GM18951 (cell line): ENCODE results near the gene FGFRL1.
"Not testable (repeated sequence)": the region's sequence is repeated elsewhere in the genome, so short reads cannot be mapped to it uniquely, and the experiment has no call there.

Experiments
- POLR2A ChIP-seq: IDR thresholded peaks from 4 replicates; pipeline ENCODE4 v1.6.1; 2011; ENCODE audit warnings: mild to moderate bottlenecking; ENCODE audit not compliant: insufficient read length, insufficient read depth; ENCODE audit errors: extremely low read depth
- in situ Hi-C: fragments of 300-500 bp; cut with MboI; formaldehyde crosslinking; loops from one replicate; pipeline ENCODE4 v1.12.0; 2022; ENCODE audit warnings: low sequenced_read_pairs, mixed read lengths, inconsistent platforms; ENCODE audit not compliant: unreplicated experiment

The FGFRL1 gene

DNA sequence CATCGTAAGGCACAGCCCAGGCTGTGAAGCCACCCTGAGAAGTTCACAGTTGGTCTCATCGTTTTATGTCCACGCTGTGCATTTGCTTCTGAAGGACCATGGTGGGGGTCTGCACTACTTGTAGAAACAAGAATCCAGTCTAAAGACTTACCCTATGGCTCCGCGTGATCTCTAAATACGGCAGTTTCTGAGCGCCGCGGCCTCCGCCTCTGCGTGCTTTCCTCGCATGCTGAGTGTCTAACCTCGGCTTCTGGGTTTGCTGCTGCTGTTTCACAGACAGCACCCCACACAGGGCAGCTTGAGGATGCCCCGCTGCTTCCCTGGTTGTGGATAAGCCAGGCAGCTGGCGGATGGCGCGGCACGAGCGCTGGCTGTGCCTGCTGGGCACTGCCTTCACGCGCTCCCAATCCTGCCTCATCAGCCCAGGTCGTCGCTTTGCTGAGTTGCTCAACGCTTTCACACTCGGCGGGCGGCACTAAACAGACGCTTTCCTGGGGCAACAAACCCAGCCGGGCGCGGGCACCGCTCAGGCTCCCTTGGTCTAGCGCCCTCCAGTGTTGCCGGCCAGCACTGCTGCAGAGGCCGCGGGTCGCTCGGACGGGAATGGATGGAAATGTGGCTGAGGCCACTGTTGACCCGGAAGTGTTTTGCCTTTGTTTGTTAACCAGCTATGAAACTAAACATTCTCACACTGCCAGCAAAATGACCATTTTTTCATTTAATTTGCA is 39.2 kb downstream of the FGFRL1 start:
- TF ChIP-seq POLR2A, result no peak
- in situ Hi-C loops, result no loop called here

DNA sequence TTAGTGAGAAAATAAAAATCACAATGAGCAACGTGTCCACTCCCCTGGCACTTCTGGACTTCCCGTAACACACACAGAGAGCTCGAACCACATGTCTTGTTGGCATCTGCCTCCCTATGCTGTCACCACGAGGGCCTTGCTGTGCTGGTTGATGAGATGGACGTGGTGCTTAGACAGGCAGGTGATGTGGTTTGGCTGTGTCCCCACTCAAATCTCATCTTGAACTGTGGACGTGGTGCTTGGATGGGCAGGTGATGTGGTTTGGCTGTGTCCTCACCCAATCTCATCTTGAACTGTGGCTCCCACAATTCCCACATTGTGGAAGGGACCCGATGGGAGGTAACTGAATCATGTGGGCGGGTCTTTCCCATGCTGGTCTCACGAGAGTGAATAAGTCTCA is 40.0 kb downstream of the FGFRL1 start:
- TF ChIP-seq POLR2A, result no peak
- in situ Hi-C loops, result no loop called here

DNA sequence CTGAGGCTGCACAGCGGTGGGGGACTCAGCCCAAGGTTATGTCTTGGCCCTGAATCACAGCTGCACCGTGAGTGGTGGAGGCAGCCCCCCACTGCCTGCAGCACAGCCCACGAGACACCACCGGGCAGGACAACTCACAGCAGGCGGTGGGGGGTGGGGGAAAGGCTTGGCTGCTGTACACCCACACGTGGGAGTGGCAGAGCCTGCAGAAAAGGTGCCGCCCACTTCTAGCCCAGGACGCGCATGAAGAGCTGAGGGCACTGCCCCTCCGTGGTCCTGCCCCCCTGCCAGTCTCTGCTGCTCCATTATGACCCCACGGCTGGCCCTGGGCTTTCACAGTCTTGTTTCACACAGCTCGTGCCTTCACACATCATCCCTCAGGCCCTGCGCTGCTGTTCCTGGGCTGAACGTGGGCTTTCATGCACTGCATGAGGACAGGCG is 40.8 kb downstream of the FGFRL1 start:
- no peak for TF ChIP-seq POLR2A
- in situ Hi-C loops, result no loop called here

DNA sequence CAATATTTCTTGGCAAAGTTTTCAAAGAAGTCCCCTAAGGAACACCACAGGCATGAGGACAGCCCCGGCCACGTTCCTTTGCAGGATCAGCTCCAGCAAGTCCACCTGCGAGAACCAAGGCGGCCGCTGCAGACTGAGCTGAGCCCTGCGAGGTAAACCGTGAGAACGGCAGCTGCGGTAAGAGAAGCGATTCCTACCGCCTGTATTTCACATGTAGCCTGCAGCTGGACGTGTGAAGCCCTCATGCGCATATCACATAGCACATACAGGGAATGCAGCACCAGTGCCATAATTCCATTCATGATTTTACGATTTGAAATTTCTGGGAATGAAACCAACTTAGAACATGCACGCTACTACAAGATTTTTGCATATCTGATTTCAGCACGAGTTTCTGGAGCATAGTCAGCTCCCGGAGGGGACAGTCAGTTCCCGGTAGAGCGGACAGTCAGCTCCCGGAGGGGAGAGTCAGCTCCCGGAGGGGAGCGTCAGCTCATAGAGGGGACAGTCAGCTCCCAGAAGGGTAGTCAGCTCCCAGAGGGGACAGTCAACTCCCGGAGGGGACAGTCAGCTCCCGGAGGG is 41.7 kb downstream of the FGFRL1 start:
- TF ChIP-seq POLR2A, result no peak
- in situ Hi-C loops, result no loop called here

DNA sequence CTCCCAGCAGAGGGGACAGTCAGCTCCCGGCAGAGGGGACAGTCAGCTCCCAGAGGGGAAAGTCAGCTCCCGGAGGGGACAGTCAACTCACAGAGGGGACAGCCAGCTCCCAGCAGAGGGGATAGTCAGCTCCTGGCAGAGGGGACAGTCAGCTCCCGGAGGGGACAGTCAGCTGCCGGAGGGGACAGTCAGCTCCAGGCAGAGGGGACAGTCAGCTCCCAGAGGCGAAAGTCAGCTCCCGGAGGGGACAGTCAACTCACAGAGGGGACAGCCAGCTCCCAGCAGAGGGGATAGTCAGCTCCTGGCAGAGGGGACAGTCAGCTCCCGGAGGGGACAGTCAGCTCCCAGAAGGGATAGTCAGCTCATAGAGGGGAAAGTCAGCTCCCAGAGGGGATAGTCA is 42.5 kb downstream of the FGFRL1 start:
- in situ Hi-C loops, result not testable (repeated sequence)

DNA sequence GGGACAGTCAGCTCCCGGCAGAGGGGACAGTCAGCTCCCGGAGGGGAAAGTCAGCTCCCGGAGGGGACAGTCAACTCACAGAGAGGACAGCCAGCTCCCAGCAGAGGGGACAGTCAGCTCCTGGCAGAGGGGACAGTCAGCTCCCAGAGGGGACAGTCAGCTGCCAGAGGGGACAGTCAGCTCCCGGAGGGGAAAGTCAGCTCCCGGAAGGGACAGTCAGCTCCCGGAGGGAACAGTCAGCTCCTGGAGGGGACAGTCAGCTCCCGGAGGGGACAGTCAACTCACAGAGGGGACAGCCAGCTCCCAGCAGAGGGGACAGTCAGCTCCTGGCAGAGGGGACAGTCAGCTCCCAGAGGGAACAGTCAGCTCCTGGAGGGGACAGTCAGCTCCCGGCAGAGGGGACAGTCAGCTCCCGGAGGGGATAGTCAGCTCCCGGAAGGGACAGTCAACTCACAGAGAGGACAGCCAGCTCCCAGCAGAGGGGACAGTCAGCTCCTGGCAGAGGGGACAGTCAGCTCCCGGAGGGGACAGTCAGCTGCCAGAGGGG is 43.3 kb downstream of the FGFRL1 start:
- in situ Hi-C loops, result not testable (repeated sequence)

DNA sequence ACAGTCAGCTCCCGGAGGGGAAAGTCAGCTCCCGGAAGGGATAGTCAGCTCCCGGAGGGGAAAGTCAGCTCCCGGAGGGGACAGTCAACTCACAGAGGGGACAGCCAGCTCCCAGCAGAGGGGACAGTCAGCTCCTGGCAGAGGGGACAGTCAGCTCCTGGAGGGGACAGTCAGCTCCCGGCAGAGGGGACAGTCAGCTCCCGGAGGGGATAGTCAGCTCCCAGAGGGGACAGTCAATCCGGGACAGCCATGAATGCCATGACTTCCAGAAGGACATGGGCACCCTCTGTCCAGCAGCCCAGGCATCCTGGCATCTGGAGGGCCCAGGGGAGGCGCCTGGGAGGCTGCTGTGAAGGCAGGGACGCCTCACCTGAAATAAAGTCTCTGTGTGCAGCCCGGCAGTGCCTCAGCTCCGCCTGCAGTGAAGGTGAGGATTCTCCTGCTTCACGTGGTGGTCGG is 43.8 kb downstream of the FGFRL1 start:
- in situ Hi-C loops, result not testable (repeated sequence)

DNA sequence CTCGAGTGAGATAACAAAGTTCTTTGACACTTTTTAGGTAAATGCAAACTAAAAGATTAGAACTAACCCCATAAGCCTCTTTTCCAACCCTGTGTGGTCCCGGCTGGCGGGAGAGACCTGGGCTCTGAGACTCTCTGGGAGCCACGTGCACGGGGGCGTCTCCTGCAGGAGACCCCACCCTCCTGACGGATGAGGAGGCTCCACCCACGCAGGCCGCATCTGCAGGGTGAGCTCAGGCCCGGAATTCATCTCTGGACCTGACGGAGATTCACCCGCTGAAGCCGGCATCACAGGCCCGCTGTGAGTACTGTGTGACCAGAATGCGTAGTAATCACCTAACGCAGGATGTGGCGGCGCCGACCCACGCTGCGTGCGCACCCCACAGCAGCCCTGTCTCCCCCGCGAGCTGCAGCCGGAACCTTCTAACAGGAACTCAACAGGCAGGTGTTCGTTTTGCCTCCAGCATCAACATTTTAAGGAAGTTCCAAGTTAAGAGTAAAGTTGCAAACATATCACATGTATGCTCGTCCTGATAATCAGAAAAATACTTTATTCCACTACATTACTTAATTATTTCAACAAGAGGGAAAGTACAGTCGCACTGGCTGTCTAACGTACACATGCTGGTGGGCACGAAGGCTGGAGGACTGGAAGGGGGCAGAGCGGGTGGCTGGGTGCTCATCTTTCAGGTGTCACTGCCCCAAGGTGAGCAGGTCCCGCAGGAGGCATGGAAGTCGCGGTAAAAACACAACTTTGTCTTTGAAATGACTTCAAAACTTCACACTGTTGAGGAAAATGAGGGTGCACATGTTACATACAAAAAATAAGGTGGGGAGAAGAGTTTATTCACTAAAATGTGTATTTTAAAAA is 44.5 kb downstream of the FGFRL1 start:
- in situ Hi-C loops, result no loop called here

DNA sequence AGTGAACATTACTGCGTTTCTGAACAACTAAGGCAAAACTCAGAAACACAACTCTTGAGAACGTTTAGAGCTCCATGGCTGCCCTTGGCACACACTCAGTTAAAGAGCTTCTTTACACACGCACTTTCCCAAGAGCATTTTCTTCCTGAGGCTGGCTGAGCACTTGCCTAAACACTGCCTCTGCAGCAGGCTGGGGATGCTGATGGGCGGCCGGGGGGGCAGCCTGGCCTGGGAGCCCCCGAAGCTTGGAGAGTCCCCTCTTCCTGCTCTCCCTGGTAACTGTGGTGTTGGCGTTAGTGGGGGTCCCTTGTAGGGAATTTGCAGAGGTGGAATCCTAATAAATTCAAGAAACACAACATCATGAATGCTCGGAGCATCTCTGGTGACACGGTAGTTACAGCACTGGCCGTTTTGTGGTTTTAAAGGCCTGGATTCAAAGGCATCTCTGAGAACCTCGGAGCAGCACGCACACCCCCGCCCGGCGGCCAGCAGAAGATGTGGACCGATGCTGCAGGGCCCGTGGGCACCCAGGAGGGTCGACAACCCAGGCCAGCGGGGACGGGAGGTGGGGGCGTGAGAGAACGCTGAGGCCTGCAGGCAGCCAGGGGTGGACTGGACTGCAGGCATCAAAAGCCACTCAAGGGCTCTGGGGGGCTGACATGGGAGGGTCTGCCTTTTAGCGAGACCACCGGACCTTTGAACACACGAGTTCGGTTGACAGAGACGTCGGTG is 45.4 kb downstream of the FGFRL1 start:
- in situ Hi-C loops, result no loop called here
- no peak for TF ChIP-seq POLR2A

More for the DNA sequence above, 44.5 kb downstream of the FGFRL1 start:
- no peak for TF ChIP-seq POLR2A

DNA sequence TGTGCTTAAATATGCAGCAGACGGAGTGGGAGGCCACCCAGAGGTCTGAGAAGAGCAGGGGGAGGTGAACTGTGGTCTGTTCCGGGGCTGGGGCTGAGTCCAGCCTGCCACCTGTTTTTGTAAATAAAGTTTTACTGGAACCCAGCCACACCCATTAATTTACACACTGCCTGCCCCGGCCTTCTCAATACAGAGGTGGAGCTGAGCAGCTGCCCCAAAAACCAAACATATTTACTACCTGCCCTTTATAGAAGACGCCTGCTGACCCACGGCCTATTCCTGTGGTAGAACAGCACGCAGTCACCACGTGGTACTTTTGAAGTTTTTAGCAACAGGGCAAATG is 45.9 kb downstream of the FGFRL1 start:
- in situ Hi-C loops, result no loop called here

DNA sequence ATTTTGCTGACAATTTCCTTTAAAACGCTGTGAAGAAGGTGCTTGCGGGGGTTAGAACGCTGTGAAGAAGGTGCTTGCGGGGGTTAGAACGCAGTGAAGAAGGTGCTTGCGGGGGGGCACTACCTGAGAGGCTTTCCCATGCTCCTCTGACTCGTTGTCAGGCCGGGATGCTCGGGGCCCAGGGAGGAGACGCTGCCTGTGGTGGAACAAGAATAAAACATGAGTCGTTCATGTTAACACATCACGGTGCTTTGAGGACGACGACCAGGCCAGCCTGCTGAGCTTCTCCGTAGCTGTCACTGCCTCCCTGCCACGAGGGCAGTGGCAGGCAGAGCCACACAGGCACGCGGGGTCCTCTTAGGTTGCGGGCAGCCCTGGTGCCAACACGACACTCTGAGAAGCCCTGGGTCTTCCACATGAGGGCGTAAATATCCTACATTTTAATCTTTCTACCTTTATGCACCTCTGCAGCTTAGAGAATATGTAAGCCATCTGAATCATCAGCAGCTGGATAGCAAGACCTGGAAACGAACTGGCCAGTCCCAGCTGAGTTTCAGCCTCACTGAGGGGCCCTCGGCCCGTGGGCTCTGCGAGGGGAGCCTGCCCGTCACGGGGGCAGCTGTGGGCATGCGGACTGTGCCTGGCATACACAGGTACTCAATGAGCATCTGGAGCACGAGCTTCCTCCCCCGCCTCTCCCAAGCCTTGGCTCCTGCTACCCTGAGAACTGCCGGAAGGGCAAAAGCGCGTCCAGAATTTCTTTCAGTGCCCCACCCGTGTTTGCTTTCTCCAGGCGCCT is 47.0 kb downstream of the FGFRL1 start:
- no peak for TF ChIP-seq POLR2A
- in situ Hi-C loops, result no loop called here

More for the DNA sequence above, 45.9 kb downstream of the FGFRL1 start:
- no peak for TF ChIP-seq POLR2A

DNA sequence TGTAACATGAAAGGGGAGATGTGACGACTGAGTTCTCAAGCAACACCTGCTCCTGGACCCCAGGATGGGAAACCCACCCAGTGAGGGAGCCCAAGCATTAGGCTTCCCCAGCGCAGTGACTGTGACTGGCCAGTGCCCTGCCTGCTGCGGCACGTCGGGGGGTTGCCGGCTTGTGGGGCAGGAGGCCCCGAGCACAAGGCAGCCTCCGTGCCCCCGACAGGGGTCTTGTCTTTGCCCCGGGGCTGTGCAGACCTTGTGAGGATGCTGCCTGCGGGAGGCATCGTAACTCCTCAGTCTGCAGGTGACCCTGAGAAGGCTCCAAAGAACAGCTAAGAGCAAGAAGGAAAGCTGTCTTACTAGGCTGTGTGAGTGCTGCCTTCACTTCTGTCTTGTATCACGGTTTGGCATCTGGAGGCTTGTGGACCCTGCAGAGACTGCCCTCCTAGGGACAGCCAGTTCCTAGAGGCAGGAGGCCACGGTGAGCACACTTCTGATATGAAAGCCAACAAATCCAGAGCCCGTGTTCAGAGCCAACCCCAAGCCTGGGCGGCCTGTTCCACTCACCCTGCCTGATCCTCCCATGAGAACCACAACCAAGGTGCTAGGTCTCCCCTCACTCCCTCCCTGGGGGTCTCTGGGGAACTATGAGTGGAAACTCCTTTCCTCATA is 47.7 kb downstream of the FGFRL1 start:
- TF ChIP-seq POLR2A, result no peak
- in situ Hi-C loops, result no loop called here
